Measurements from ENCODE around the gene ABLIM2. TPM values are rescaled to one million over a fixed set of nuclear protein-coding genes. Genes with fewer than 3 reads are reported as not detected.

The ABLIM2 gene
- total RNA-seq, 2 donors from 2014 or later, result 2.6 to 7.3 TPM

DNA sequence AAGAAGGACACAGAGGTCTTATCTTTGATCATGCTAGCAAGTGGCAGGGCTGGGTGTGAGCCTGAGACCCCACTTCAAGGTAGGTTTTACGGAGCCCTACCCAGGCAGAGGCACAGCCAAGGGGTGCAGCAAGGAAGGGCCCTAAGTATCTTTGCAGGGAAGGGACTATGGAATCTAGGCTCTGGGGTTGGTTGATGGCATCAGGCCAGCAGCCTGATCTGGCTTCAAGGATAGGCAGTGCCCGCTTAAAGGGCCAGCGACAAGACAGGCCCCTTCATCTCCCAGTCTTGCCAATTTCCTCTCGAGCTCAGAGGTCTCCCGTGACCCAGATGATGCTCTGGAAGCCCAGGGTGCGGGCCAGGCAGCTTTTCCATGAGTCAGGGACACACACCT lies 5.8 kb downstream of the ABLIM2 start:
- intact Hi-C loops (cut with DNase I), result no loop called here
- H3K27ac ChIP-seq, result no peak overlapping the region
- TF ChIP-seq, protein P1, sequence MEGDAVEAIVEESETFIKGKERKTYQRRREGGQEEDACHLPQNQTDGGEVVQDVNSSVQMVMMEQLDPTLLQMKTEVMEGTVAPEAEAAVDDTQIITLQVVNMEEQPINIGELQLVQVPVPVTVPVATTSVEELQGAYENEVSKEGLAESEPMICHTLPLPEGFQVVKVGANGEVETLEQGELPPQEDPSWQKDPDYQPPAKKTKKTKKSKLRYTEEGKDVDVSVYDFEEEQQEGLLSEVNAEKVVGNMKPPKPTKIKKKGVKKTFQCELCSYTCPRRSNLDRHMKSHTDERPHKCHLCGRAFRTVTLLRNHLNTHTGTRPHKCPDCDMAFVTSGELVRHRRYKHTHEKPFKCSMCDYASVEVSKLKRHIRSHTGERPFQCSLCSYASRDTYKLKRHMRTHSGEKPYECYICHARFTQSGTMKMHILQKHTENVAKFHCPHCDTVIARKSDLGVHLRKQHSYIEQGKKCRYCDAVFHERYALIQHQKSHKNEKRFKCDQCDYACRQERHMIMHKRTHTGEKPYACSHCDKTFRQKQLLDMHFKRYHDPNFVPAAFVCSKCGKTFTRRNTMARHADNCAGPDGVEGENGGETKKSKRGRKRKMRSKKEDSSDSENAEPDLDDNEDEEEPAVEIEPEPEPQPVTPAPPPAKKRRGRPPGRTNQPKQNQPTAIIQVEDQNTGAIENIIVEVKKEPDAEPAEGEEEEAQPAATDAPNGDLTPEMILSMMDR (IDR thresholded peaks at IDR 0.05), result no peak
- TF ChIP-seq POLR2AphosphoS5 (IDR thresholded peaks at IDR 0.05), result no peak
- TF ChIP-seq POLR2A (IDR thresholded peaks at IDR 0.05), result no peak
- H3K4me3 ChIP-seq, result no peak overlapping the region
- H3K36me3 ChIP-seq, result no peaks in the 10 kb centered on the region
- WGBS, result 69% methylated on average over 6 of the region's 6 CpGs
- H3K4me1 ChIP-seq (replicated peaks), result peaks cover under 1% of the 10 kb centered on the region
- no peak for DNase-seq (ENCODE audit: low spot score)
- H3K27me3 ChIP-seq (replicated peaks; ENCODE audit: insufficient read depth), result peaks cover 3% of the 10 kb centered on the region
- no peaks in the 10 kb centered on the region for H3K9me3 ChIP-seq

DNA sequence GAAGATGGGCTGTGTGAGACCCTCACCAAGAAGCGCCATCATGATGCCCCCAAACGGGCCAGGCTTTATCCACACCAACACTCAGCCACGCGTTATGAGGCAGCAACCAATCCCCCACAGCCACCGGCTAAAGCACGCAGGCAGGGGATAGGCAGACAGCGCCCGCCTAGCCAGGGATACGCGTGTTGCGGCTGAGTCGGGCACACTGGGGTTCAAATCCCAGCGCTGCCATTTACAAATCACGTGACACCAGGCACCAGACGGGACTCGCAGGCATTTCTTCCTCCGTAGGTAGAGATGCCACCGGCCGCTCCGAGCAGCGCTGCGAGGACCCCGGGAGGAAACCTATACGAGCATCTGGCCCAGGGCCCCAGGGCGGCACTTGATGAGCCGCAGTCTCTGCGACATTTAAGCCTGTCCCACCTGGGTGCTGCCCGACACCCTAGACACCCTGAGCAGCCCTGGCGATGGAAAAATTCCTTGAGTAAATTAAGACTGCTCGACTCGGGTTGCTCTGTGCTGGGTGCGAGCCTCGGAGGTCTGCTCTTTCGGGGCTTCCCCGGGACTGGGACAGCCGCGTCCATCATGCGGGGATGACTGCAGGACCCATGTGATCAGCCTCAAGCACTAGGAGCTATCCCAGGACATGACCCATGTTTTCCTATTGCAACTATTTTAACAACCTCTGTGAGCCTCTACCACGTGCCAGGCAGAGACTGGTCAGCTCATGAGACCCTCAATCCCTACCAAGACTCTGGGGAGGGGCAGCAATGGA lies 6.3 kb downstream of the ABLIM2 start:
- WGBS, result 92% methylated on average over 28 of the region's 39 CpGs
- H3K36me3 ChIP-seq, result no peaks in the 10 kb centered on the region
- no peaks in the 10 kb centered on the region for H3K27me3 ChIP-seq (replicated peaks; ENCODE audit: insufficient read depth)
- no peaks in the 10 kb centered on the region for H3K4me1 ChIP-seq (replicated peaks)
- TF ChIP-seq POLR2A (IDR thresholded peaks at IDR 0.05), result no peak
- no peak for TF ChIP-seq POLR2AphosphoS5 (IDR thresholded peaks at IDR 0.05)
- TF ChIP-seq, protein P1 (IDR thresholded peaks at IDR 0.05), result no peak
- no peak for DNase-seq (ENCODE audit: low spot score)
- H3K27ac ChIP-seq, result no peak overlapping the region
- intact Hi-C loops (cut with DNase I), result no loop called here
- H3K9me3 ChIP-seq, result no peaks in the 10 kb centered on the region
- H3K4me3 ChIP-seq, result no peak overlapping the region

DNA sequence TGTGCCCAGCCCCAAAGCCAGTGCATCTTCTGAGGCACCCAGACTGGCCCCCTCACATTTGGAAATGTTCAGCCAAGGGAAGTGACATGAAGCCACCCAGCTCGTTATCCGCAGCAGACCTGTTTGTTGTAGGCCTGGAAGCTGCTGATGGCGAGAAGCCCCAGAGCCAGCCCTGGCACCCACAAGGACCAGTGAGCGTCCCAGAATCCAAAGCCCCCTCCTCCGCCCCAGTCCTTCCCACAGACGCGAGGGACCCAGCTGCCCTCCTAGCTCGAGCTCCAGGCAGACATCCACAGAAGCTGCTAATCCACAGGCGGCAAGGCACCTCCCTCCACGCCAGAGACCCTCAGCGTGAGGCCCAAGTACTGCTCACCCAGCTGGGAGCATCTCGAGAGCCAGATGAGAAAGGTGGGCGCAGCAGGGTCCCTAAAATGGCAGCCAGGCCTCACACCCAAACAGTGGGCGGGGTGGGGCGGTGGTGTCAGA lies 7.4 kb downstream of the ABLIM2 start:
- H3K4me1 ChIP-seq (replicated peaks), result no peaks in the 10 kb centered on the region
- 89% methylated on average over 15 of the region's 15 CpGs for WGBS
- no peak for DNase-seq (ENCODE audit: low spot score)
- no peaks in the 10 kb centered on the region for H3K36me3 ChIP-seq
- no peaks in the 10 kb centered on the region for H3K9me3 ChIP-seq
- no peak overlapping the region for H3K27ac ChIP-seq
- H3K4me3 ChIP-seq, result no peak overlapping the region
- H3K27me3 ChIP-seq (replicated peaks; ENCODE audit: insufficient read depth), result no peaks in the 10 kb centered on the region
- intact Hi-C loops (cut with DNase I), result no loop called here
- TF ChIP-seq, protein P1 (IDR thresholded peaks at IDR 0.05), result no peak
- TF ChIP-seq POLR2AphosphoS5 (IDR thresholded peaks at IDR 0.05), result no peak
- no peak for TF ChIP-seq POLR2A (IDR thresholded peaks at IDR 0.05)

DNA sequence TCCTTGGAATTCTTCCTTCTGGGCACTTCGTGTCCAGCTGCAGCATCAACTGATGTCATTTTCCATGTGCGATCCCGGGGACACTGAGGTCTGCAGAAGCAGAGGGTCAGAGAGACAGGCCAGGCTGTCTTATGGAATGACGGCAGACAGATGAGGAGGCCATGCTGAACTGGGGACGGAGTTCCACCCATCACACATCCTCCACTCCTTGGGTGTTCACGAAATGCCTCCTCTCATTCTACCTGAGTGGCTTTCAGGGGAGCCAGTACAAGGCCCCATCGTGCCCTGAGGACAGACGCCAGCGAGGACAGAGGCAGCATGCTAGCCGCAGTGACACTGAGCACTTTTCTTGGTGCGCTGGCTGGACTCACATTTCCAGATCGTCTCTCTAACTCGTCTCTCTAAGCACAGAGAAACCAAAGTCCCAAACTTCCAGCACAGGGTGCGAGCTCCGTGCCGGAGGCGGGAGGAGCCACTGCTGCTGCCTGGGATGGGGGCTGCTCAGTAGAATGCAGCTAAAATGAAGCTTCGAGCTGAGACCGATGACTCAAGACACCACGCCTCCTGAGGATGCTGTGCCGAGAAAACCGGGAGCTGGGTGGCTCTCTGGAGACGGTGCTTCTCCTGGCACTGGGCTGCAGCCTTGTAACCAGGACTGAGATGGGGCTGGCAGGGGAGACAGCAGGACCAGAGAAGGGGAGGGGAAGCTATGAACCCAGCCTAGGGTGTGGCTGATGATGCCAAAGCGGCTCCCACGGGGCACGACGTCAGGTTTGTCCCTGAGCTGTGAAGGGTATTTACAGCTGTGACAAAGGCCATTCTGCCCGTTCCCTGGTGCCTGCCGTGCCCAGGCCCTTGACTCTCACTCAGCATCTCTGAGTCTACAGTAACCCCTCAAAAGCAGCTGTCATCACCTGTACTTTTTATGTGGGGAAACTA lies 8.2 kb downstream of the ABLIM2 start:
- Histone ChIP-seq H3K4me3 (no peak overlapping the region), H3K9me3 (no peaks in the 10 kb centered on the region), H3K27me3 (replicated peaks; ENCODE audit: insufficient read depth) (no peaks in the 10 kb centered on the region), H3K36me3 (no peaks in the 10 kb centered on the region), H3K4me1 (replicated peaks) (no peaks in the 10 kb centered on the region), H3K27ac (no peak overlapping the region)
- no peak for DNase-seq (ENCODE audit: low spot score)
- 74% methylated on average over 29 of the region's 29 CpGs for WGBS
- intact Hi-C loops (cut with DNase I), result no loop called here
- TF ChIP-seq POLR2A (IDR thresholded peaks at IDR 0.05), result no peak
- TF ChIP-seq, protein P1 (IDR thresholded peaks at IDR 0.05), result no peak
- TF ChIP-seq POLR2AphosphoS5 (IDR thresholded peaks at IDR 0.05), result no peak
